ENCODE results near the gene MCTP2.

The MCTP2 gene

GRCh38 chr15:94359716-94360115 lies 128.4 kb downstream of the MCTP2 start:
- no peak for DNase-seq (ENCODE audit: low read depth)

DNA sequence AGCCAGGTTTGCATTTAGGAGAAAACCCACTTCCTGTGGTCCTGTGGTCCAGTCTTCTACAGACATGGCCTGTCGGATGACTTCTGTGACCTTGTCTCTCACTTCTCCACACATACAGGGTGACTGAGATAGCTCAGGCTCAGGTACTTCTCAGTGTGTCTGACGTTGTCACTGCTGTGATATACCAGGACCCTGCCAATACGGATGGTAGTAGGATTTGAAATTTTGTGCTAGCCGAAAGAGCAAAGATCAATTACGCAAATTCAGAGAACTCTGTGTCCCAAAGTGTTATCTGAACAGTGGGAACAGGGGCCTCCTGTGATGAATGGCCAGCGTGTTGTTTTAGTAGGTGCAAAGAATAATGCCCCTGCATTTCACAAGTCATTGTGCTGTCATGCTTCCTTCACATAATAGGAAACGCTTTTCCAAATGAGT lies 128.9 kb downstream of the MCTP2 start:
- no peak for DNase-seq (ENCODE audit: low read depth)

- DNase-seq (ENCODE audit: low read depth): no peak
Observed at GRCh38 chr15:94362385-94363092, 131.2 kb downstream of the MCTP2 start.

DNA sequence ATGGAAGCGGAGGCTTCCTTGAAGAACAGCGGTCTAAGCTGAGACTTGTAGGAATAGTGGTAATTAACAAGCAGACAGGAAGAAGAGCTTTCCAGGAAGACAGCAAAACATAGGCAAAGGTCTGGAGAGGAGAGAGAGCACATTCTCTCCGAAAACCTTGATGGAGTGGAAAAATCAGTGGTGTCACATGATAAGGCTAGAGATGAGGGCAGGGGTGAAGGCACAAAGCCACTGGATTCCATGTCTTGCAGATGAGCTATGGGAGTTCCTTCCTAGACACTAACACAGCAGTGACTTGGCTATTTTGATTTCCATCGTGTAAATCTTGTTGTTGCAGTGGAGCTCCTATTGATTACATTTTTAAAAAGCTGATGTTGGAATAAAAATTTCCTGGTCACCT lies 132.0 kb downstream of the MCTP2 start:
- DNase-seq (ENCODE audit: low read depth): no peak

- no peak for DNase-seq (ENCODE audit: low read depth)
Observed at GRCh38 chr15:94366781-94367180, 135.4 kb downstream of the MCTP2 start.

DNA sequence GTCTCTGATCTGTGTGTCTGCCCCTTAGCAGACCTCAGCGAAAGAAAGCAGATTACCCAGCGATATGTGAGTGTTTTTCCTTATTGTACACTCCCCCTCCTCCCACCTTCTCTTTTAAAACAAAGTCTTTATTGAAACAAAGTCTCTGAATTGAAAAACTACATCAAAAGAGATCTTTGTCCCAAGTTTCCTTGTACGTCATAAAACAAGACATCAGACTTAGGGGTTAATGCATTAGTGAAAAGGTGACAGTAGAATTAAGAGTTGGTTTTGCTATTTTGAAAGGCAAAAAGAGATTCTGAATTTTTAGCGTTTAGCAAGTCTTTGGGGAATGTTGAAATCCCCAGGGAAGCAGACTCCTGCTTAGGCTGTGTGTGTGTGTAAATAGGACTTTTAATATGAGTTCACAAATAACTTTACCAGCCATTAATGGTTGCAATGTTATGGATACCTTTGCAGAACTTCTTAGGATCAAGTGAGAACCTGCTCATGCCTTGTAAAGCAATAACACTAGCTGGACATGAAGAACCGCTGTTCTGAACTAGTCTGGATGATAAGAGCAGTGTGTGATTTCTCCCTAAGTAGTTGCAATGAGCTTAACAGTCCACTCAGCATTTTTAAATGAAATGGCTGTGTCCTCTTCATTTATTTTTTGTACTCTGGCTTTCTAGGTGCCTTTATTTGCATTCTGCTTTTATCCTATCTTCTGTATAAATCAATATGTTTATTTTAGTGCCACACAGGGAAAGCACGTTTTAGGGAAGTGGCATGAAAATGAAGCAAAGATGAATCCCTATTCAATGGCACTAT lies 136.6 kb downstream of the MCTP2 start:
- no peak for DNase-seq (ENCODE audit: low read depth)

DNA sequence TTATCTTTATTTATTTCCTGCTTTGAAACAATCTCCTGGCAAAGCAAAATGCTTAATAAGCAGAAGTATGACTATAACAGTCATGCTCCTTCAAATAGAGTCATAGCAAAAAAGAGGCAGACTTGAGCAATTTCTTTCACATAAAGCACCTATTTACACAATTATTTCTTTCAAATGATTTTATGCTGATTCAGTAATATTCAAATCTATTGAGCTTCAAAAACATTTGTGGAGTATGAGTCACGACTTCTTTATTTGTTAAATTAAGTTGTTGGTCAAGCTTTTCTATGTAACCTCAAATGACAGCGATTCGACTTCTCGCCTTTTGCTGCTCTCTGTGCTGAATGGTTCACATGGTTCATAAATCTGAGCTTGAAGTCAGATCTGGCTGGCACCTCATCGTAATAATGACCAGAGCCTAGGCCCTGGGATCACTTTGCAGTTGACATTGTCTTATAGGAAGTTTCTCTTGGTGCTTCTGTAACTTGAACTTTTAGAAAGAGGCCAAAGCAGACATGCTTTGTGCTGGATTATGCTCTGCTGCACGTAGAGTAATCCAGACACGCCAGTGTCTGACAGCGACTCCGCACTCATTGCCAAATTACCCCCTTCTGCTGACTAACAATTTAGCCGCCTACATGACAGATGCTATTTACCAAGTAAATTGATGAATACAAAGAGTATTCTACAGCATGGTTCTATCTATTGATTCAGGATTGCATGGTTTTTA lies 139.0 kb downstream of the MCTP2 start:
- DNase-seq (ENCODE audit: low read depth): no peak

DNA sequence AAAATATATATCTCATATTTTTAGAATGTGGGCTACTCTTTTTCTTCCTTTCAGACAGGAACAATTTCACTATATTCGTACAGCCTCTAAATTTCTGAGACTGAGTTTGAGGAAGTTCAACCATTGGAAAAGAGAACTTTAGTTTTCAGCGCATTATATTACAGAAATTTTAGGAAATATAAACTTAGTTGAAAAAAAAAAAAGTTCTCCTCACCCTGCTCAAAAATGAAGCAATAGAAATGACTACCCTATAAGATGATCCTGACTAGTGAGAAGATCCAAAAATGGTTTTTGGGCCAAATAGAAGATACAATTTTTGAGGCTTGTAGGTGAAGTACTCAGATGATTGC lies 139.6 kb downstream of the MCTP2 start:
- DNase-seq (ENCODE audit: low read depth): no peak

DNA sequence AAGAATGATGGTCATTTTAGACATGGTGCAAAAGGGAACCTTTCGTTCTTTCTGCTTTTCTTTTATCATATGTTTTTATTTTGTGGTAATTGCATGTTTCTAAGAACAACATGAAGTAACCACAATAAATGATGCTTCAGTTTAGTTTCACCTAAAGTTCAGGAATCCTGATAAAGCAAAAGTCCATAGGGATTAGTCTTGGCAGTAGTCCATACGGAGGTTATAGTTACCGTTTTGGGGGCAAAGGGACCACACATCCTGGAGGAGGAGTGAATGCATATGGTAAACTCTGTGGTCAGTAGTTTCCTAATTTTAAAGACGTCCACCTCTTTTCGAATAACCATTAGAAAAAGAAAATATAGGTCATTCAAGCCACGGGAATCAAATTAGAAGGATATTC lies 141.5 kb downstream of the MCTP2 start:
- DNase-seq (ENCODE audit: low read depth): no peak

DNA sequence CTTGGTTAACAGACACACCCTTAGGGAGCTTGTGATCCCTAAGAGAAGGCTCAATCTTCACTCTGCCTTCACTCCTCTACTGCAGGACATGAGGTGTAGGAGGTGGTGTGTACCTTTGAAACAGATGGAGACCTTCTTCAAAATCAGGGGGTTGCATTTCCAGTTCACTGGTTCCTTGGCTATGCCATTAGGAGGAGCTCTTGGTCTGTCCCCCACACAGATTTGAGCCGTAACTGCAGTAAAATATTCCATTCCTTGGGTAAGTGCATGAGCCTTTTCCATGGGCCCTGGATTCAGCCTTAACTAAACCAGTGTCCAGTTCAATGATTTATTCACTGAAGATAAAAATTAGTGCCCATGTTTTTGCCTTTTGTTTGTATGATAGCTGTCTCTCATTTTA lies 144.6 kb downstream of the MCTP2 start:
- DNase-seq (ENCODE audit: low read depth): no peak

DNA sequence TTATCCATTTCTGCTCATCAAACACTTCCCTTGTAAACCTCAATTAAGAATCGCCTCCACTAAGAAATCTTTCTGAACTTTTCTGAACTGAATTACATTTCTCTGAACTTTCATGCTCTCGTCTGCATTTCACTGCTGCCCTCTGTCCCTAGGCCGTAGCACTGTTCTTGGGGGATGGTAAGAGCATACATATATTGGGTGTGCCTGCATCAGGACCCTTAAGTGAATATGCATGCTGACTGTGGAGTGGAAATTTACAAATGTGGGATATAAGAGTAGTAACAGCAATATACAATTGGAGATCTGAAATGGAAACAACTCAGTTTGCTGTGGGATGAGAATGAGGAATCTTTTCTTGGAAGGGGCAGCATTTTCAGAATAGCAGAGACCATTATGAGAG lies 148.6 kb downstream of the MCTP2 start:
- DNase-seq (ENCODE audit: low read depth): no peak

- no peak for DNase-seq (ENCODE audit: low read depth)
Observed at GRCh38 chr15:94380798-94381197, 149.4 kb downstream of the MCTP2 start.

DNA sequence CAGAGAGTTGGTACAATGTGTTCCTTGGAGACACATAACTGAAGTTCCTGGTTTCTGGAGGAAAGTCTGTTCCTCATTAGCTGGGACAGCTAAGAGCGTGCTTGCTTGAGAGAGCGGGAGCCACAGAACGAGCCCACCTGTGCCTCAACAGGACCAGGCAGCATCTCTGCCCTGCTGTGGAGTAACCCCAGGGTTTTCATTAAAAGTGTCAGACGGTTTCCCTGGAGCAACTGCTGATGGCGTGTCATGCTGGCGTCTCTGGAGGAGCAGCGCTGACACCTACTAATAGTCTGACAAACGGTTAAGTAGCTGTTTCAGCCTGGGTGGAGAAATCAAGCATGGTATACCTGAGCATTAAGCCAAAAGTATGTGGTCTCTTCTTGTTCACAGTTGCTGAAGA lies 150.0 kb downstream of the MCTP2 start:
- no peak for DNase-seq (ENCODE audit: low read depth)

DNA sequence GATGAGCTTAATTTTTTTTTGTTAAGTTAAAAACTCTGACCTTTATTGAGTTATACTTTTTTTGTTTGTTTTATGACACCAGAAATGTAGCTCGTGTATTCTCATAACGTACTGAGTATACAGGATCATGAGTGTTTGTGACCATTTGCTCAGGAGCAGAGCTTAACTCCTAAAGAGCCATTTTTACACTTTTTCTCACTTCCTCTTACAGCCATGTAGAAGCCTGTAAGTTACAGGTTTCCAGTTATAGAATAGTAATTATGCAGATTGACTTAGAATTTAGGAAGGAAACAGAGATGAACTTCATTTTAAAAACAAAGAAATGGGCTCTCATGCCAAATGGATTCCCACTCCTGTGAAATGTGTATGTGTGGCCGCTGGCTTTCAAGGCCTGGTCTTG lies 151.7 kb downstream of the MCTP2 start:
- no peak for DNase-seq (ENCODE audit: low read depth)

DNA sequence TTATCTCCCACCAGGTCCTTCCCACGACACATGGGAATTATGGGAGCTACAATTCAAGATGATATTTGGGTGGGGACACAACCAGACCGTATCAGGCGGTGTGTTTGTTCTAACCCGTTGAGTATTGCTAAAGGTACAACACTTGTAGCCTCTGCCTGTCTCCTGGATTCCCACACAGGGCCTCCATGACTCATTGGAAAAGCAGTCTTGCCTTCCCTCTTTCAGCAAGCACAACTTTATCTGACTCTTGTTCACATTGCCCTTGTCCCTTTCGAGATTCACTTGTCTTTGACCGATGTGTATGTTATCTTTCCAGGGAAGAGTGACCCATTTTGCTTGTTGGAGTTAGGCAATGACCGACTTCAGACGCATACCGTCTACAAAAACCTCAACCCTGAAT lies 152.3 kb downstream of the MCTP2 start:
- DNase-seq (ENCODE audit: low read depth): no peak

- no peak for DNase-seq (ENCODE audit: low read depth)
Observed at GRCh38 chr15:94385441-94385840, 154.1 kb downstream of the MCTP2 start.

DNA sequence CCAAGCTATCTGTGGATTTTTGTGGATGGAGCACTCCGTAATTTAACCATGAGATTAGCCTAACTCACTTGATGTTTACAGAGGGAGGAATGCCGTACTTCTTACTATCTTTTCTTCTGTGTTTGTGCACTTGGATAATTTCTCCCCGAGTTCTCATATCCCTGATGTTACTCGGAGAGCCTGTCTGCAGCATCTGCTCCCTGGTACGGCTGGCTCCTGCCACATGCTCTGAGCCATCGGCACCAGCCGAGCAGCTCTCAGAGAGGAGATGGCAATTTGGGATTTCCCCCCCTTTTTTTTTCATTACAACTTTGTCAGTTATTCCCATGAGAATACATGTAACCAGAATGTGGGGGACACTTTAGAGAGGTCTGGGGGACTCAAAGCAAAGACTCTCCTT lies 155.0 kb downstream of the MCTP2 start:
- no peak for DNase-seq (ENCODE audit: low read depth)

GRCh38 chr15:94387442-94387841 lies 156.1 kb downstream of the MCTP2 start:
- DNase-seq (ENCODE audit: low read depth): no peak

DNA sequence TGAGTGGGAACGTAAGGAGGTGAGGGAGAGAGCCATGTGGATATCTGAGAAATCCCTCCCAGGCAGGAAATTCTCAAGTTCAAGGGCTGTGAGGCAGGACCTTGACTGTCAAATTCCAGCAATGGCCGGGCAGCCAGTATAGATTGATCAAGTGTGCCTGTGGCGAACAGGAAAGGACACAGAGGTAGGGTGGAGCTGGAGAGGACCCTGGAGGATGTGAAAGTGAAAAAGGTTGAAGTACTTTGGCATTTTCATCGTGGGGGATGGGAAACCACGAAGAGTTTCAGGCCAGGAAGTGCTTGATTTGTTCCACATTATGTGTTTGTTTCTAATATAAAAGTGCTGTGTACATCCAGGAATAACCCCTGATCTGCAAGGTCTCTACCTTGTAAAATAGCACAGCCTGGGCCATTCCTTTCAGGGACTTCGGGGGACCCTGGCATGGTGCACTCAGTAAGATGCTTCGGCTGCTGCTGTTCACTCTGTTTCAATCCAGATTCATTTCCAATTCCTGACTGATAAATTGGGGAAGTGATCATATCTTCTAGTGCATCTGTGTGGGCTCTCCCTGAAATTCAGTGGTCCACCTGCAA lies 156.6 kb downstream of the MCTP2 start:
- DNase-seq (ENCODE audit: low read depth): no peak

- no peak for DNase-seq (ENCODE audit: low read depth)
Observed at GRCh38 chr15:94395640-94396039, 164.3 kb downstream of the MCTP2 start.

- DNase-seq (ENCODE audit: low read depth): no peak
Observed at GRCh38 chr15:94397337-94397736, 166.0 kb downstream of the MCTP2 start.

- DNase-seq (ENCODE audit: low read depth): no peak
Observed at GRCh38 chr15:94398001-94398400, 166.6 kb downstream of the MCTP2 start.
